Measurements from ENCODE around the gene ROCK2.
"Not testable (repeated sequence)": the region's sequence is repeated elsewhere in the genome, so short reads cannot be mapped to it uniquely, and the experiment has no call there.

Gene ROCK2

DNA sequence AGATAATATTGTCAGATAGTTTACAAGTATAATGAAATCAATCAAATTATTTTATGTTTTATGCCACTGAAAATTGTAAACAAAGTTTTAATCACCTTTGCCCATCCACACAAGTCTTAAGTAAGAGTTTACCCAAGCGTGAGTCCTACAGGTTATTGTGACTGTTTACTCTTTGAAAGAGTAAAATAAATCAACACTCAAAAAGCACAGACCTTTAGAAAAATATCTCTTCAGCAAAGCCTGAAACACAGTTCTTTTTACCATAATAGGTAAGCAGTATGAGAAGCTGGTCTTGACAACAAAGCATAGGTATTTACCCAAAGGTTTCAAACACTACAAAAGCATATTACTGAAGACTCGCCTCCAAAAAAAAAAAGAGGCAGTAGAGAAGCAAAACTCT lies 3.7 kb downstream of the ROCK2 start:
- no peak for DNase-seq (ENCODE audit: low read depth)

DNA sequence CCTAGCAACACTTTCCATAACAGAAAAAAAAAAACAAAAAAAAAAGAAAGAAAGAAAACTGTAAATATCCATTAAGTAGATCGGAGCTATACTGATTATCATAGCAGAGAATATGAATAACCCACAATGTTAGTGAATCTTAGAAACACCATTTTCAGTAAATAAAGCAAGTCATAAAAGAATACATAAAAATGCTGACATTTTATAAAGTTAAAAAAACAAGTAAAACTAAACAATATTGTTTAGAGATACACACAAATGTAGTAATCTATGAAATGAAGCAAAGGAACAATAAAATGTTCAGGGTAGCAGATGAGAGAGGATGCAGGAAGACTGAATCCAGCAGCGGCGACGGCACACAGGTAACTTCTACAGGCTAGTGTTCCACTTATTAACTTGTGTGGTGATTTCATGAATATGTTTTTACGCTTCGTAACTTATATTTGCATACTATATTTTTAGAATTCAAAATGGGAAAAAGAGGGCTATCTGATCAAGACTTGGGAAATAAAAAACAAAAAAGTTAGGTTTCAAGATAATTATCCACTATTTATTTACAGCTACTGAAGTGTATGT lies 4.8 kb downstream of the ROCK2 start:
- DNase-seq (ENCODE audit: low read depth): no peak

DNA sequence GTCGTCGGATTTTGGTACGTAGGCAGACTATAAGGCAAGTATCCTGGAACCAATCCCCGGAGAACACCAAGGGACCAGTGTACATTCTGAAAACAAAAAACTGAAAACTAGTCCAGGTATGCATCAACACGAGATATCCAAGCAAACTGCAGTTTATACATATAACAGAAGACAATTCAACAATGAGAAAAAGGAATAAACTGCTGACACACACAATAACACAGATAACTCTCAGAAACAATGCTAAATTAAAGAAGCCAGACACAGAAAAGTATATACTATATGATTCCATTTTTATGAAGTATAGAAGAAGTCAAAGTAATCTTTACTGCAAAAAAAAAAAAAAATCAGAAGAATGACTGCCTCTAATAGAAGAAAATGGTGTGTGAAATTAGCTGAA lies 5.9 kb downstream of the ROCK2 start:
- DNase-seq (ENCODE audit: low read depth): no peak

DNA sequence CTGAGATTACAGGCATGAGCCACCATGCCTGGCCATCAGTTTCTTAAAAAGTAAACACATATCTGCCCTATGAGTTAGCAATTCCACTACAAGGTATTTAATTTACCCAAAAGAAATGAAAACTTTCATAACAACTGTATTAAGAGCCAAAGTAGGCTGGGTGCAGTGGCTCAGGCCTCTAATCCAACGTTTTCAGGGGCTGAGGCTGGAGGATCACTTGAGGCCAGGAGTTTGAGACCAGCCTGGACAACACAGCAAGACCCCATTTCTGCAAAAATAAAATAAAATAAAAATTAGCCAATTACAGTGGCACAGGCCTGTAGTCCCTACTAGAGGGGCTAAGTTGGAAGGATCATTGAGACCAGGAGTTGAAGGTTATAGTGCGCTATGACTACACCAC lies 6.5 kb downstream of the ROCK2 start:
- no peak for DNase-seq (ENCODE audit: low read depth)

- DNase-seq (ENCODE audit: low read depth): no peak
These were observed 8.2 kb downstream of the ROCK2 start for GRCh38 chr2:11336189-11336588.

- DNase-seq (ENCODE audit: low read depth): no peak
These were observed 10.8 kb downstream of the ROCK2 start for GRCh38 chr2:11333427-11334183.

DNA sequence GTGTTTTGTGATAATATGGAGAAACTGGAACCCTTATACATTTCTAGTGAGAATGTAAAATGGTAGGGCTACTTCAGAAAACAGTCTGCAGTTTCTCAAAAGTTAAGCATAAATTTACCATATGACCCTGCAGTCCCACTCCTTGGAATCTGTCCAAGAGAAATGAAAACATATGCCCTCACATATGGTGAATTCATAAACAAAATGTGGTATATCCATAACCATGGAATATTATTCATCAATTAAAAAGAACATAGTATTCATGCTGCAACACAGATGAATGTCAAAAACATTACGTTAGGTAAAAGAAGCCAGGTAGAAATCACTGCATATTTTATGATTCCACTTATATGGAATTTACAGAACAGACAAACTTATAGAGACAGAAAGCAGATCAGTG lies 11.8 kb downstream of the ROCK2 start:
- no peak for DNase-seq (ENCODE audit: low read depth)

DNA sequence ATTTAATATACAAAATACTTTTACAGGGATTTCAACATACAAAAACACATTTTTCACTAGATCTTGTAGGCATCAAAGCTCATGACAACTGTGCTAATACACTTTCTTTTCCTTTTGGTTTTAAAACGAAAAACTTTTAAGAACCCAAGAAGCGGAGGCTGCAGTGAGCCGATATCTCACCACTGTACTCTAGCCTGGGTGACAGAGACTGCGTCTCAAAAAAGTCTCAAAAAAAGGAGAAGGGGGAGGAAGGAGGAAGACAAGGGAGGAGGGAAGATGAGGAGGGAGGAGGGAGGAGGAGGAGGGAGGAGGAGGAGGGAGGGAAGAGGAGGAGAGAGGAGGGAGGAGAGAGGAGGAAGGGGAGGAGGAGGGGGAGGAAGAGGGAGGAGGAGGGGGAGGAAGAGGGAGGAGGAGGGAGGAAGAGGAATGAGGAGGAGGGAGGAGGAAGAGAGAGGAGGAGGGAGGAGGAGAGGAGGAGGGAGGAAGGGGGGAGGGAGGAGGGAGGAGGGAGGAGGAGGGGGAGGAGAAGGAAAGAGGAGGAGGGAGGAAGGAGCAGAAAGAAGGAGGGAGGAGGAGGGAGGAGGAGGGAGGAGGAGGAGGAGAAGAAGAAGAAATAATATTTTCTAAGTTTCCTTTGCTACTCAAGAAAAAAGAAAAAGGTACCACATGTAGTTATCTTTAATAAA lies 13.8 kb downstream of the ROCK2 start:
- no peak for DNase-seq (ENCODE audit: low read depth)

DNA sequence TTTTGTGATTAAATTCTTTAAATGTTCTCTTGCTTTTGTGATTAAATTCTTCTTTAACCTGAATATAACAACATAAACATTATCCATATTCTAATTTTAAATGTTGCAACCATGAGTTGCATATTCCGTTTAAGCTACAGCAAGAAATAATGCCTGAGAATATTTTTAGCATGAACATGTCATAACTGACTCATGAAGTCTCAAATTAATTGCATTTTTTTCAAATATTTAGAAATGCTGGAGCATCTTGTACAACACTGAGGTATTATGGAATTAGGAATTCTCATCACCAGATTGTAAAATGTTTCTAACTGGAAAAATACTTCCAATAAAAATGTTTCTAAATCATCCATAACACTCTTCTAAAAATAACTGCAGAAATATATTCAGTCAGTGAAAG lies 14.7 kb downstream of the ROCK2 start:
- DNase-seq (ENCODE audit: low read depth): no peak

DNA sequence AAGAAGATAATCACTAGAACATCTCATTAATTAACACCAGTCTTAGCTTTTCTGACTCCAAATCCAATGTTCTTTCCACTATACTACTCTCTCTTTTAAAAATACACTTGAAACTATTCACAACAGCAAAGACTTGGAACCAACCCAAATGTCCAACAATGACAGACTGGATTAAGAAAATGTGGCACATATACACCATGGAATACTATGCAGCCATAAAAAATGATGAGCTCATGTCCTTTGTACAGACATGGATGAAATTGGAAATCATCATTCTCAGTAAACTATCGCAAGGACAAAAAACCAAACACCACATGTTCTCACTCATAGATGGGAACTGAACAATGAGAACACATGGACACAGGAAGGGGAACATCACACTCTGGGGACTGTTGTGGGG lies 15.9 kb downstream of the ROCK2 start:
- DNase-seq (ENCODE audit: low read depth): not testable (repeated sequence)

- no peak for DNase-seq (ENCODE audit: low read depth)
These were observed 16.6 kb downstream of the ROCK2 start for GRCh38 chr2:11327871-11328270.

DNA sequence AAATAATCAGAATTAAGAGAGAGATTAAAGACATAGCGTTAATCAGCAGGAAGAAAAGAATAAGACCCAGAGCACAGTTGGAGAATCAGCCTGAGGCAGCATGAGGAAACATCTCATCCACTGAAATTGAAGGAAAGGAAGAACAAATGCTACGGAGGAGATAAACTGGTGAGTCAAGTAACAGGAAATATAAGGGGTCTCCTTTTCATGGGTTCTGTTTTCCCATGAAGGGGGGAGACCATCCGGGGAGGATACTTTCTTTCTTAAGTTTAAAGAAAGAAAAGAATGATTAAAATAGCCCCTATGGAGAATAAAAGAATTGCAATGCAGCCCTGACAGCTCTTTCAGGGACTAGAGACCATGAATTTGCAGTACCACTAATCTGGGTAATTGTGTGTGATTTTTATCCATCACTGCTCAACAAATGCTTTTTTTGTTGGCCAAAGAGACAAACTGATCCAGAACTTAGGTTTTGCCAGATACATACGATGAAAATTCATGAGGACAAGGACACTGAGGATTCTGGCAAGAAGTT lies 17.7 kb downstream of the ROCK2 start:
- DNase-seq (ENCODE audit: low read depth): no peak

- DNase-seq (ENCODE audit: low read depth): no peak
These were observed 18.3 kb downstream of the ROCK2 start for GRCh38 chr2:11325961-11326676.

DNA sequence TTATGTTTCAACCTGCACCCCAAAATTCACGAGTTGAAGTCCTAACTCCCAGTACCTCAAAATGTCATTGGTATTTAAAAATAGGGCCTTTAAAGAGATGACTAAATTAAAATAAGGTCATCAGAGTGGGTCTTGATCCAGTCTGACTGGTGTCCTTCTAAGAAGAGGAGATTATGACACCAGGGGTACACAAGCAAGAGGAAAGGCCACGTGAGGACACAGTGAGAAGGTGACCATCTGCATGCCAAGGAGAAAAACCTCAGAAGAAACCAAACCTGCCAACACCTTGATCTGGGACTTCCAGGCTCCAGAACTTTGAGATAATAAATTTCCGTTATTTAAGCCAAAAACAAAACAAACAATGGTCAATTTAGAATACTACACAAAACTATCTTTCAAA lies 22.6 kb downstream of the ROCK2 start:
- DNase-seq (ENCODE audit: low read depth): no peak

- no peak for DNase-seq (ENCODE audit: low read depth)
These were observed 23.5 kb downstream of the ROCK2 start for GRCh38 chr2:11320698-11321492.

- no peak for DNase-seq (ENCODE audit: low read depth)
These were observed 24.5 kb downstream of the ROCK2 start for GRCh38 chr2:11319939-11320338.

DNA sequence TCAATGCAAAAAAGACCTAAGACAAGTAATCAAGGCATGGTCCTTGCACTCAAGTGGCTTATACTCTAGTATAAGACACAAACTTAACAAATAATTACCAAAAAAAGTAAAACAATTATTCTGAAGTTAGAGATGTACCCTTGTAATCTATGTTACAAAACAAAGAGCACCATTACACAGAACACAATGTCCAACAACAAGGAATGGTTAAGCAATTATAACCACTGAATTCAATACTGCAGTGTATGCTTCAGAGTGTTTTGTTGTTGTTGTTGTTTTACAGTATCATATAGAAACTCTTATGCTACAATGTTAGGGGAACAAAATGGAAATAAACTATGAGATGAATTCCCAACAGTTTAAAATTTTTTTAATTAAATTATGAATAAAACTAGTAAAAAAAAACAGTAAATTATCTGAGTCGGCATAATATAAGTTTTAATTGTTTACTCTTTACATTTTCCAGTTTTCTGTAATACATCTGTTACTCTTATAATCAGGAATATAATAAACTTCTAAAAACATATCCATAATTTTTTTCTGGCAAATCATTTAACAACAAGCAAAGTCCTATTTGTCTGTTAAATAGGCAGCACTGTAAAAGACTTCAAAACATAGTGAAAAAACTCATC lies 29.2 kb downstream of the ROCK2 start:
- DNase-seq (ENCODE audit: low read depth): no peak

GRCh38 chr2:11314487-11314886 lies 29.9 kb downstream of the ROCK2 start:
- no peak for DNase-seq (ENCODE audit: low read depth)

DNA sequence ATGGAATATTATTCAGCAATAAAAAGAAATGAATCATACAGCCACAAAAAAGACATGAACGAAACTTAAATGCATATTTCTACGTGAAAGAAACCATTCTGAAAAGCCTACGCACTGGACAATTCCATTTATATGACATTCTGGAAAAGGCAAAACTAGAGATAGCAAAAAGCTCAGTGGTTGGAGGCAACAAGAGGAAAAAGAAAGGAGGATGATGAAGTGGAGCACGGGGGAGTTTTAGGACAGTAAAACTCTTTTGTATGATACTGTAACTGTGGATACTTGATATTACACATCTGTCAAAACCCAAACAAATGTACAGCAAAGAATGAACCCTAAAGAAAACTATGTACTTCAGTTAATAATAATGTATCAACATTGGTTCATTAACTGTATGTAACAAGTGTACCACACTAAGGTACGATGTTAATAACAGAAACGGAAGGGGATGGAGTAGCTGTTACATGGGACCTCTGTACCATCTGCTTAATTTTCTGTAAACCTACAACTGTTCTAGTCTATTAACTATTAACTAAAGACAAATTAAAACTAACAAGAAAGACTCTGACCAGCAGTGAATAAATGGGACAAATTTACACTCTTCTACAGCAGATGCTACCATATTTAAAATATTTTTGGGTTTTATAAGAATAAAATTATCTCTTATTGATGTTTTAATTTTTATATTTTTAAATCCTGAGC lies 31.5 kb downstream of the ROCK2 start:
- no peak for DNase-seq (ENCODE audit: low read depth)

DNA sequence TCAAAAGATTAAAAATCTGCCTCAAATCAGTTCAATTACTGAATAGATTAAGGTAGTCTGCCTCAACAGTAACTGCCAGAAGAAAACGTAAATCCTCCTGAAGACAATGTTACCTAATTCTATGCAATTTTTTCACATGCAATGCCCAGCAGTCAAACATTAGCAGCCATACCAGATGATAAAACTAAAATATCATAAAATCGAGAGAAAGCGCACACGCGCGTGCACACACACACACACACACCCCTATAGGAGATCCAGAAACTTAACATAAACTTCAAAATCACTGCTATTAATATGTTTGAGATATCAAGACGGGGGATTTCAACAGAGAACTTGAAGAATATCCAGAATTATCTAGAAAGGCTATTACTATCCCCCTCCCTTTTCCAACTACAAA lies 32.9 kb downstream of the ROCK2 start:
- no peak for DNase-seq (ENCODE audit: low read depth)

- DNase-seq (ENCODE audit: low read depth): no peak
These were observed 34.2 kb downstream of the ROCK2 start for GRCh38 chr2:11310212-11310611.

All from T follicular helper cell (primary cell).